ENCODE results near the gene GMNN. TPM values are rescaled to one million over a fixed set of nuclear protein-coding genes. Genes with fewer than 3 reads are reported as not detected.

GMNN gene
- total RNA-seq, 1 experiment from 2014 or later = 44.6 TPM

GRCh38 chr6:24777227-24777626, 2.5 kb downstream of the GMNN start:
- H2AFZ ChIP-seq (ENCODE audit: low read length) = no peak overlapping the region
- no peak overlapping the region for H3K27ac ChIP-seq (ENCODE audit: low read length)
- intact Hi-C loops (cut with micrococcal nuclease) = loop anchor here (2.0 to 10.0 kb wide), 2 partner anchors 218 to 294 kb away; no protein-coding TSS in a partner anchor
- ChIA-PET POLR2A (ENCODE audit: unreplicated experiment) (no interaction called here), CTCF (no interaction called here)
- no TSS peak for BruUV-seq (replicated peaks)
- peaks cover 31% of the 10 kb centered on the region for H3K36me3 ChIP-seq (ENCODE audit: low read depth, low read length)
- peak overlapping the region; percentile 97 for H3K4me3 ChIP-seq (ENCODE audit: low read length)
- TF ChIP-seq EZH2phosphoT487 (IDR thresholded peaks at IDR 0.05; ENCODE audit: borderline replicate concordance, low read length) (no peak), EZH2 (IDR thresholded peaks at IDR 0.05; ENCODE audit: low read length, unreplicated experiment) (no peak)
- TF ChIP-seq, protein P1, sequence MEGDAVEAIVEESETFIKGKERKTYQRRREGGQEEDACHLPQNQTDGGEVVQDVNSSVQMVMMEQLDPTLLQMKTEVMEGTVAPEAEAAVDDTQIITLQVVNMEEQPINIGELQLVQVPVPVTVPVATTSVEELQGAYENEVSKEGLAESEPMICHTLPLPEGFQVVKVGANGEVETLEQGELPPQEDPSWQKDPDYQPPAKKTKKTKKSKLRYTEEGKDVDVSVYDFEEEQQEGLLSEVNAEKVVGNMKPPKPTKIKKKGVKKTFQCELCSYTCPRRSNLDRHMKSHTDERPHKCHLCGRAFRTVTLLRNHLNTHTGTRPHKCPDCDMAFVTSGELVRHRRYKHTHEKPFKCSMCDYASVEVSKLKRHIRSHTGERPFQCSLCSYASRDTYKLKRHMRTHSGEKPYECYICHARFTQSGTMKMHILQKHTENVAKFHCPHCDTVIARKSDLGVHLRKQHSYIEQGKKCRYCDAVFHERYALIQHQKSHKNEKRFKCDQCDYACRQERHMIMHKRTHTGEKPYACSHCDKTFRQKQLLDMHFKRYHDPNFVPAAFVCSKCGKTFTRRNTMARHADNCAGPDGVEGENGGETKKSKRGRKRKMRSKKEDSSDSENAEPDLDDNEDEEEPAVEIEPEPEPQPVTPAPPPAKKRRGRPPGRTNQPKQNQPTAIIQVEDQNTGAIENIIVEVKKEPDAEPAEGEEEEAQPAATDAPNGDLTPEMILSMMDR (conservative IDR thresholded peaks at IDR 0.05; ENCODE audit: low read depth, low read length) = no peak
- H3K9ac ChIP-seq (ENCODE audit: low read length) = peak overlapping the region; percentile 98; the same call in 1 of the 2 replicates
- no peak for DNase-seq
- no peak for ATAC-seq
- peaks cover 41% of the 10 kb centered on the region for H4K20me1 ChIP-seq (ENCODE audit: low read length)
- H3K4me1 ChIP-seq (ENCODE audit: insufficient read depth, low read length) = peaks cover 32% of the 10 kb centered on the region
- H3K9me2 ChIP-seq (replicated peaks; ENCODE audit: low read length) = no peaks in the 10 kb centered on the region
- H3K27me3 ChIP-seq (ENCODE audit: low read length) = no peaks in the 10 kb centered on the region
- H3K4me2 ChIP-seq (ENCODE audit: low read length) = peak overlapping the region; percentile 93
- no peaks in the 10 kb centered on the region for H3F3A ChIP-seq (ENCODE audit: low read length, unreplicated experiment)
- H3K79me2 ChIP-seq (ENCODE audit: low read length) = peaks cover 61% of the 10 kb centered on the region
- no peaks in the 10 kb centered on the region for H3K9me3 ChIP-seq (ENCODE audit: low read length)

DNA sequence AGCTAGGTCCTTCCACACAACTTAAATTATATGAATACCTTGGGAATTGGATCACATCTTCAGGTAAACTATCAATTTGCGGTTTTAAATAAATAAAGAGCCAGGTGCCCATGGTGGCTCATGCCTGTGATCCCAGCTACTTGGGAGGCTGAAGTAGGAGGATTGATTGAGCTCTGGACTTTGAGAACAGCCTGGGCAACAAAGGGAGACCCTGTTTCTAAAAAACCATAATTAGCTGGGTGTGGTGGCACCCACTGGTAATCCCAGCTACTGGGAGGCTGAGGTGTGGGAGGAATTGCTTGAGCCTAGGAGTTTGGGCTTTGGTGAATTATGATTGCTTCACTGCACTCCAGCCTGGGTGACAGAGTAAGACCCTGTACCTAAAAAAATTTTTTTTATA, 3.4 kb downstream of the GMNN start:
- BruUV-seq (replicated peaks) = no TSS peak
- Histone ChIP-seq H3K27me3 (ENCODE audit: low read length) (no peaks in the 10 kb centered on the region), H3K4me3 (ENCODE audit: low read length) (peak overlapping the region; percentile 97), H3K4me1 (ENCODE audit: insufficient read depth, low read length) (peaks cover 32% of the 10 kb centered on the region), H3K9me3 (ENCODE audit: low read length) (no peaks in the 10 kb centered on the region), H3F3A (ENCODE audit: low read length, unreplicated experiment) (no peaks in the 10 kb centered on the region), H3K27ac (ENCODE audit: low read length) (no peak overlapping the region; the same call in 1 of the 2 replicates), H3K79me2 (ENCODE audit: low read length) (peaks cover 65% of the 10 kb centered on the region), H3K9me2 (replicated peaks; ENCODE audit: low read length) (no peaks in the 10 kb centered on the region), H4K20me1 (ENCODE audit: low read length) (peaks cover 41% of the 10 kb centered on the region), H2AFZ (ENCODE audit: low read length) (no peak overlapping the region), H3K9ac (ENCODE audit: low read length) (peak overlapping the region; percentile 98; the same call in 1 of the 2 replicates), H3K36me3 (ENCODE audit: low read depth, low read length) (peaks cover 39% of the 10 kb centered on the region), H3K4me2 (ENCODE audit: low read length) (peak overlapping the region; percentile 93)
- intact Hi-C loops (cut with micrococcal nuclease) = loop anchor here (10.0 kb wide), 1 partner anchor 217 kb away; no protein-coding TSS in a partner anchor
- ChIA-PET POLR2A (ENCODE audit: unreplicated experiment) (no interaction called here), CTCF (no interaction called here)
- TF ChIP-seq EZH2phosphoT487 (IDR thresholded peaks at IDR 0.05; ENCODE audit: borderline replicate concordance, low read length) (no peak), EZH2 (IDR thresholded peaks at IDR 0.05; ENCODE audit: low read length, unreplicated experiment) (no peak)
- TF ChIP-seq, protein P1 (conservative IDR thresholded peaks at IDR 0.05; ENCODE audit: low read depth, low read length) = no peak
- no peak for ATAC-seq
- no peak for DNase-seq

DNA sequence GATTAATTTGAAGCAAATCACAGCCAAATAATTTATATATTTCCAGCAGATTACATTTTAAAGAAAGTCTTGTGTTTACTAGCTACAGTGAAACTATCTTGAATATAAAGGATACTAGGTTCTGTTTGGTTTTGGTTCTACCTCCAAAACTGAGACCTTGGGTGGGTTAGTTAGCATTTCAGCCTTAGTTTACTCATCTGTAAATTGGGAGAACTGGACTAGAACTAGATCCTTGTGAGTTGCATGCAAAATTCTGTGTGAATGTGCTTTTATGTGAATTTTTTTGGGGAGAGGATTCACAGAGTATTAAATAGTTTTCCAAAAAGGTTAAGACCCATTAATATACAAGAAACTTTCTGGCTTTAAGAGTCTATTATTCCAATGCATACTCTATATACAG, 4.1 kb downstream of the GMNN start:
- no TSS peak for BruUV-seq (replicated peaks)
- no peaks in the 10 kb centered on the region for H3F3A ChIP-seq (ENCODE audit: low read length, unreplicated experiment)
- 0 out of 2 replicates have a peak overlapping the region, but pooled peaks have one; percentile 8 for H3K9ac ChIP-seq (ENCODE audit: low read length)
- peaks cover 41% of the 10 kb centered on the region for H4K20me1 ChIP-seq (ENCODE audit: low read length)
- intact Hi-C loops (cut with micrococcal nuclease) = loop anchor here (10.0 kb wide), 1 partner anchor 216 kb away; no protein-coding TSS in a partner anchor
- no peaks in the 10 kb centered on the region for H3K27me3 ChIP-seq (ENCODE audit: low read length)
- no peaks in the 10 kb centered on the region for H3K9me3 ChIP-seq (ENCODE audit: low read length)
- peaks cover 66% of the 10 kb centered on the region for H3K79me2 ChIP-seq (ENCODE audit: low read length)
- DNase-seq (no peak), ATAC-seq (no peak)
- no peaks in the 10 kb centered on the region for H3K9me2 ChIP-seq (replicated peaks; ENCODE audit: low read length)
- peak overlapping the region; percentile 66 for H3K4me2 ChIP-seq (ENCODE audit: low read length)
- TF ChIP-seq, protein P1 (conservative IDR thresholded peaks at IDR 0.05; ENCODE audit: low read depth, low read length) = no peak
- TF ChIP-seq EZH2 (IDR thresholded peaks at IDR 0.05; ENCODE audit: low read length, unreplicated experiment) = no peak
- TF ChIP-seq EZH2phosphoT487 (IDR thresholded peaks at IDR 0.05; ENCODE audit: borderline replicate concordance, low read length) = no peak
- peak overlapping the region; percentile 53 for H3K27ac ChIP-seq (ENCODE audit: low read length)
- ChIA-PET CTCF (no interaction called here), POLR2A (ENCODE audit: unreplicated experiment) (no interaction called here)
- peaks cover 42% of the 10 kb centered on the region for H3K36me3 ChIP-seq (ENCODE audit: low read depth, low read length)
- peak overlapping the region; percentile 42; the same call in 1 of the 2 replicates for H3K4me3 ChIP-seq (ENCODE audit: low read length)
- peaks cover 32% of the 10 kb centered on the region for H3K4me1 ChIP-seq (ENCODE audit: insufficient read depth, low read length)
- no peak overlapping the region for H2AFZ ChIP-seq (ENCODE audit: low read length)
